Thyroid gland (tissue), 4 donors: ENCODE measurements around the gene PAX6. TPM values are rescaled to one million over a fixed set of nuclear protein-coding genes. Genes with fewer than 3 reads are reported as not detected.

Experiments used
- DNase-seq, 2 donors: peaks; one replicate each; pipeline ENCODE4 v3.0.0-alpha.2; 2019
- H3K27ac ChIP-seq, 3 donors: fragments of 200-600 bp; sonication (generic); 1 replicate in 2 of 3; 2 replicates in 1 of 3; pipeline ENCODE4 v1.5.1; 2016 to 2019; ENCODE audit warnings: mild to moderate bottlenecking in 1 of 3, moderate library complexity in 1 of 3
- H3K27me3 ChIP-seq: fragments of 200-600 bp; sonication (generic); one replicate; pipeline ENCODE4 v1.5.1; 2019
- H3K36me3 ChIP-seq, 2 donors: fragments of 200-600 bp; sonication (generic); one replicate each; pipeline ENCODE4 v1.5.1; 2016 to 2019
- H3K4me1 ChIP-seq, 2 donors: fragments of 200-600 bp; sonication (generic); one replicate each; pipeline ENCODE4 v1.5.1; 2017 to 2019
- H3K4me3 ChIP-seq, 3 donors: fragments of 200-600 bp; sonication (generic); replicated peaks in 1 of 3; 1 replicate in 2 of 3; 2 replicates in 1 of 3; pipeline ENCODE4 v1.5.1; 2016; ENCODE audit warnings: mild to moderate bottlenecking in 1 of 3
- H3K9me3 ChIP-seq: fragments of 200-600 bp; sonication (generic); one replicate; pipeline ENCODE4 v1.5.1; 2017
- CTCF ChIP-seq, 6 experiments: fragments of 200-600 bp in 3 of 6; fragments of 450-650 bp in 3 of 6; sonication (generic) in 3 of 6; IDR thresholded peaks; one replicate each; pipeline ENCODE4 v1.5.1; 2016 to 2019; ENCODE audit warnings: antibody characterized with exemption in 6 of 6, mild to moderate bottlenecking in 2 of 6, inconsistent platforms in 1 of 6, moderate library complexity in 1 of 6
- POLR2A ChIP-seq, 2 donors: fragments of 450-650 bp; IDR thresholded peaks; one replicate each; pipeline ENCODE4 v1.6.1; 2017; ENCODE audit warnings: antibody characterized with exemption in 2 of 2, mild to moderate bottlenecking in 2 of 2, moderate library complexity in 1 of 2
- WGBS, 2 donors: methylation state at CpG; one replicate each; pipeline ENCODE4 v1.1.5; 2017; 5-methylcytosine and 5-hydroxymethylcytosine counted together
- intact Hi-C: fragments of 100-400 bp; cut with DNase I; formaldehyde crosslinking; loops from one replicate; pipeline ENCODE4 v1.15.1; 2023
- total RNA-seq, 4 donors: library from RNA; depleted of rRNA; stranded (reverse); fragments of >200 nt; gene quantifications; one replicate each; pipeline ENCODE4 v1.2.3, GENCODE V29; 2016

The PAX6 gene
- total RNA-seq, 4 donors from 2014 or later: not detected

DNA sequence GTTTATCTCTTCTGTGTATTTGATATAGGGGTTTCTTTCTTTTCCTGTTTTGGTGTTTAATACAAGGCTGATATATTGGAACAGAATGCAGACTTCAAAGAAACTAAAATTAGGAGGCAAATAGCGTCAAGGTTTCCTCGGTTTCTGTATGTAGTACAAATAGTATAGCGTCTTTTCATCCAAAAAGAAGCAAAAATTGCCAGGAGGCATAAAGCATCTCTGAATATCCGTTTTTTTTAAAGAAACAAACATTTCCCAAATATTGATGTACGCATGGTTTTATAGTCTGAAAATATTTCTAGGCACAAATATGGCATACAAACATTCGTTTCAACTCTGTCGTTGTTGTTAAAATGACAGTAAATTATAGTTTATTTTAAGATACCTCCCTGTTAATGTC, 17.1 kb upstream of the PAX6 start:
- Histone ChIP-seq H3K27me3 (peaks cover 71% of the 10 kb centered on the region), H3K36me3 (no peaks in the 10 kb centered on the region), H3K4me1 (peaks cover 0 to 15% of the 10 kb centered on the region in 2 donors), H3K27ac (no peak overlapping the region), H3K4me3 (no peak overlapping the region), H3K9me3 (no peaks in the 10 kb centered on the region)
- no peak for DNase-seq
- 25 to 26% methylated on average over 7 of the region's 7 CpGs for WGBS, 2 donors
- TF ChIP-seq CTCF (IDR thresholded peaks at IDR 0.05) (no peak), POLR2A (IDR thresholded peaks at IDR 0.05) (no peak)
- intact Hi-C loops: no loop called here

- Histone ChIP-seq H3K36me3 (no peaks in the 10 kb centered on the region), H3K9me3 (no peaks in the 10 kb centered on the region), H3K4me3 (no peak overlapping the region), H3K27me3 (peaks cover 77% of the 10 kb centered on the region), H3K27ac (no peak overlapping the region), H3K4me1 (peaks cover 0 to 15% of the 10 kb centered on the region in 2 donors)
- intact Hi-C loops: no loop called here
- TF ChIP-seq CTCF (IDR thresholded peaks at IDR 0.05): no peak
- no peak for TF ChIP-seq POLR2A (IDR thresholded peaks at IDR 0.05)
- no peak for DNase-seq
- WGBS, 2 donors: 8 to 9% methylated on average over 18 of the region's 18 CpGs
These were observed 16.5 kb upstream of the PAX6 start for GRCh38 chr11:31827455-31828206.

- peaks cover 0 to 15% of the 10 kb centered on the region in 2 donors for H3K4me1 ChIP-seq
- no peaks in the 10 kb centered on the region for H3K36me3 ChIP-seq
- H3K9me3 ChIP-seq: no peaks in the 10 kb centered on the region
- H3K27me3 ChIP-seq: peaks cover 79% of the 10 kb centered on the region
- TF ChIP-seq CTCF (IDR thresholded peaks at IDR 0.05) (no peak), POLR2A (IDR thresholded peaks at IDR 0.05) (no peak)
- intact Hi-C loops: no loop called here
- no peak overlapping the region for H3K4me3 ChIP-seq
- H3K27ac ChIP-seq: no peak overlapping the region
- 8 to 11% methylated on average over 17 to 20 of the region's 55 CpGs for WGBS, 2 donors
- DNase-seq: no peak
These were observed 15.7 kb upstream of the PAX6 start for GRCh38 chr11:31826536-31827438.

GRCh38 chr11:31825838-31826484, 14.8 kb upstream of the PAX6 start:
- Histone ChIP-seq H3K9me3 (no peaks in the 10 kb centered on the region), H3K4me3 (no peak overlapping the region), H3K4me1 (peaks cover 0 to 15% of the 10 kb centered on the region in 2 donors), H3K36me3 (no peaks in the 10 kb centered on the region), H3K27me3 (peaks cover 84% of the 10 kb centered on the region), H3K27ac (no peak overlapping the region)
- DNase-seq: no peak
- 7 to 9% methylated on average over 20 to 28 of the region's 37 CpGs for WGBS, 2 donors
- intact Hi-C loops: no loop called here
- TF ChIP-seq POLR2A (IDR thresholded peaks at IDR 0.05) (no peak), CTCF (IDR thresholded peaks at IDR 0.05) (no peak)
